Upper lobe of left lung (tissue), 6 donors: ENCODE data around the gene CPA3. TPM values are rescaled to one million over a fixed set of nuclear protein-coding genes. Genes with fewer than 3 reads are reported as not detected.

Experiments
- ATAC-seq, 2 donors: fragments of 200-7000 bp; cut with Tn5 transposase; one replicate each; pipeline ENCODE4 v1.9.1; 2022; ENCODE audit warnings: mild to moderate bottlenecking in 2 of 2, moderate library complexity in 2 of 2; ENCODE audit not compliant: low FRiP score in 2 of 2
- DNase-seq, 2 donors: peaks; one replicate each; pipeline ENCODE4 v3.0.0-alpha.2; 2019 to 2020
- H3K27ac ChIP-seq, 4 donors: fragments of 200-600 bp; sonication (generic); one replicate each; pipeline ENCODE4 v1.5.1; 2016 to 2019
- H3K27me3 ChIP-seq, 4 donors: fragments of 200-600 bp; sonication (generic); one replicate each; pipeline ENCODE4 v1.5.1; 2017 to 2019
- H3K36me3 ChIP-seq, 4 donors: fragments of 200-600 bp; sonication (generic); one replicate each; pipeline ENCODE4 v1.5.1; 2016 to 2019
- H3K4me1 ChIP-seq, 4 donors: fragments of 200-600 bp; sonication (generic); one replicate each; pipeline ENCODE4 v1.5.1; 2018 to 2019
- H3K4me3 ChIP-seq, 4 donors: fragments of 200-600 bp; sonication (generic); one replicate each; pipeline ENCODE4 v1.5.1; 2017 to 2019; ENCODE audit warnings: mild to moderate bottlenecking in 2 of 4, moderate library complexity in 1 of 4
- H3K9me3 ChIP-seq, 4 donors: fragments of 200-600 bp; sonication (generic); one replicate each; pipeline ENCODE4 v1.5.1; 2018 to 2019
- CTCF ChIP-seq, 6 experiments: fragments of 450-650 bp in 4 of 6; fragments of 200-600 bp in 2 of 6; sonication (generic) in 2 of 6; IDR thresholded peaks; one replicate each; pipeline ENCODE4 v1.5.1; 2016 to 2019; ENCODE audit warnings: antibody characterized with exemption in 6 of 6
- EP300 ChIP-seq, 4 donors: sonication (generic); formaldehyde crosslinking; IDR thresholded peaks; one replicate each; pipeline ENCODE4 v1.5.1; 2017; ENCODE audit warnings: antibody characterized with exemption in 4 of 4, control low read depth in 2 of 4
- POLR2A ChIP-seq, 4 donors: fragments of 450-650 bp; IDR thresholded peaks; one replicate each; pipeline ENCODE4 v1.5.1; 2016 to 2017; ENCODE audit warnings: antibody characterized with exemption in 4 of 4, mild to moderate bottlenecking in 2 of 4
- POLR2AphosphoS5 ChIP-seq, 2 donors: sonication (generic); formaldehyde crosslinking; IDR thresholded peaks; one replicate each; pipeline ENCODE4 v1.5.1; 2017; ENCODE audit warnings: antibody characterized with exemption in 2 of 2
- WGBS, 2 donors: methylation state at CpG; one replicate each; pipeline ENCODE4 v1.1.5; 2017 to 2018; 5-methylcytosine and 5-hydroxymethylcytosine counted together
- total RNA-seq, 6 donors: library from RNA; depleted of rRNA in 4 of 6; stranded (reverse); fragments of >200 nt in 4 of 6; gene quantifications; one replicate each; pipeline versions ENCODE4 v1.1.0 to v1.2.1, GENCODE V29; 2016 to 2021
- donor health status: DM: no; HTN: no; CAD: no; lungs with moderate emphysema.
- donor health status: DM: no; HTN: yes; CAD: no; lungs with severe emphysema.

Gene CPA3
- total RNA-seq, 6 donors from 2014 or later, result 3.4 to 63.2 (median 35.6) TPM

DNA sequence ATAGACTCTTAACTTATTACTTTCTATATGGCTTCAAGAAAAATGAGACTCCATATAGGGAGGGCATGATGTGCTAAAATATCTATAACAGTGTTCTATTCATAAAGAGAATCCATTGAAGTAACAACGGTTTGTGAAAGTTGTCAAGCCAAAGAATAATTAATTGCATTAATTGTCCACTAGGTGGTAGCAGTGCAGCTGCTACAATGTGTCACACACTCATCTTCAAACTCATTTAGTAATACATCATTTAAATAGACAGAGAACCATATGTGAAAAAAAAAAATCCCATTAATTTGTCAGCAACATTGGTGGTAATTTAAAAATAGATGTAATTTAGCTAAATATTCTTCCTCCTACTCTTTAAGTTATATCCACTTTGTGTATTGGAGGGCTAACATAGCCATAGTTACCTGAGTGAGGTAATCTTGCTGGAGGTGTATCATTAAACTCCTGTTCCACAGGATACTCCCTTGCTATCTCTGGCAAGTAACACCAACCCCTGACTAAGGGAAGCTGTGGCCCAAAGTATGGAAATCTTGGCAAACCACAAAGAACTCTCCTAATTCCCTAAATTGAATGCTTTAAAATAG, 3.7 kb upstream of the CPA3 start:
- ATAC-seq (peak in 1 of 2 donors; percentile 65), DNase-seq (no peak)
- H3K4me3 ChIP-seq, result no peak overlapping the region
- H3K4me1 ChIP-seq, result no peaks in the 10 kb centered on the region
- H3K27ac ChIP-seq, result no peak overlapping the region
- no peaks in the 10 kb centered on the region for H3K27me3 ChIP-seq
- peak; percentile 50 to 81 (median 67) for TF ChIP-seq CTCF (IDR thresholded peaks at IDR 0.05)
- TF ChIP-seq POLR2A (IDR thresholded peaks at IDR 0.05), result no peak
- no peaks in the 10 kb centered on the region for H3K9me3 ChIP-seq
- H3K36me3 ChIP-seq, result no peaks in the 10 kb centered on the region
- 0% methylated on average over 1 of the region's 1 CpG for WGBS, 2 donors

DNA sequence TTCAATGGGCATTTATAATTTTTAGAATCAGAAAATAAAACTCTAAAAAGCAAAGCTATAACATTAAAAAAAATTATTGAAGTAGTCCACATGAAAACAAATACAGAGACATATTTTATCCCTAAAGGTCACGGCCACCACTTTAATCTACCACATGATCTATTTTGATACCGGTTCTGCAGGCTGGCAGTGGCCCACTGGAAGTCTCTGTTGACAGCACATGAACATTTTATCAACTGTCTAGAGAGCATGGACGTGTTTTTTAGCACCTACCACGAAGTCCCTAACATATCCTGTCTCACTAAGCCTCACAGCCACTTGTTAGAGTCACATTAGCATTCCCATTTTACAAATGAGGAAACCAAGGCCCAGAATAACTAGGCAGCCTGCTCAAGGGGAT, 1.8 kb upstream of the CPA3 start:
- Histone ChIP-seq H3K4me1 (no peaks in the 10 kb centered on the region), H3K4me3 (no peak overlapping the region), H3K9me3 (no peaks in the 10 kb centered on the region), H3K27me3 (no peaks in the 10 kb centered on the region), H3K36me3 (no peaks in the 10 kb centered on the region), H3K27ac (no peak overlapping the region)
- WGBS, 2 donors, result 38 to 43% methylated on average over 4 of the region's 4 CpGs
- DNase-seq (no peak), ATAC-seq (no peak)
- no peak for TF ChIP-seq CTCF (IDR thresholded peaks at IDR 0.05)
- TF ChIP-seq EP300 (IDR thresholded peaks at IDR 0.05), result no peak
- no peak for TF ChIP-seq POLR2A (IDR thresholded peaks at IDR 0.05)
- TF ChIP-seq POLR2AphosphoS5 (IDR thresholded peaks at IDR 0.05), result no peak

GRCh38 chr3:148863814-148864213, 1.3 kb upstream of the CPA3 start:
- Histone ChIP-seq H3K4me3 (no peak overlapping the region), H3K4me1 (no peaks in the 10 kb centered on the region), H3K27ac (no peak overlapping the region), H3K27me3 (no peaks in the 10 kb centered on the region), H3K9me3 (no peaks in the 10 kb centered on the region), H3K36me3 (no peaks in the 10 kb centered on the region)
- DNase-seq, result no peak
- ATAC-seq, result no peak
- 54 to 64% methylated on average over 5 of the region's 5 CpGs for WGBS, 2 donors
- no peak for TF ChIP-seq POLR2AphosphoS5 (IDR thresholded peaks at IDR 0.05)
- no peak for TF ChIP-seq EP300 (IDR thresholded peaks at IDR 0.05)
- no peak for TF ChIP-seq POLR2A (IDR thresholded peaks at IDR 0.05)
- no peak for TF ChIP-seq CTCF (IDR thresholded peaks at IDR 0.05)

- 78 to 83% methylated on average over 4 of the region's 4 CpGs for WGBS, 2 donors
- DNase-seq, result no peak
Observed at GRCh38 chr3:148866261-148866660, 1.2 kb downstream of the CPA3 start.

DNA sequence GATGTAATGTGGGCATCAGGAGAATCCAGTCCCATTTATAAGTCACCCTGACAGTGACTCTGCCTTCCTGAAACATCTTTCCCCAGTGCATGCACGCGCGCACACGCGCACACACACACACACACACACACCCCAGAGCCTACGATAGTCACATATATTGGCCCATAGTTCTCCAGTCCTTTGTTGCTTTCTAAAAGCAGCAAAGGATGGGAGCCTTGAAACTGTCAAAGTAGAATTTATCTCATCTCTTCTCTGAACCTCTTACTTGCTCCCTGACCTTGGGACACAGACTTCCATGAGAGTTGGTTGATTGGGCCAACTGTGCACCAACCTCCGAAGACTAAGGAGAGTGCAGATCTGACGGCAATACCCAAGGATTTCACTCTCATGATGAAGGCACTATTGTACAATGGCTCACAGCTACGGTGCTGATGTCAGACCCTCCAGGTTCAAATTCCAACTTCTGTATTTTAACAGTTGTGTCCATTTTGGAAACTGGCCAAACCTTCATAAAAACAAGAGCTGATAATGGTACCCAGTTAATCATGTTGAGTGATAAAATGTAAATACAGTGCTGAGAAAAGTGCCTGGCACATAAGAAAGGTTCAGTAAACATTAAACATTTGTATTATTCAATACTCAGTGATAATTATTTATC, 8.3 kb downstream of the CPA3 start:
- ATAC-seq (no peak), DNase-seq (peak in 1 of 2 donors; percentile 18)
- no peak for TF ChIP-seq CTCF (IDR thresholded peaks at IDR 0.05)
- no peak for TF ChIP-seq POLR2A (IDR thresholded peaks at IDR 0.05)
- TF ChIP-seq POLR2AphosphoS5 (IDR thresholded peaks at IDR 0.05), result no peak
- TF ChIP-seq EP300 (IDR thresholded peaks at IDR 0.05), result no peak
- H3K4me3 ChIP-seq, result no peak overlapping the region
- H3K4me1 ChIP-seq, result no peaks in the 10 kb centered on the region
- WGBS, 2 donors, result 78 to 88% methylated on average over 9 of the region's 9 CpGs
- no peak overlapping the region for H3K27ac ChIP-seq
- no peaks in the 10 kb centered on the region for H3K36me3 ChIP-seq
- H3K9me3 ChIP-seq, result no peaks in the 10 kb centered on the region
- H3K27me3 ChIP-seq, result no peaks in the 10 kb centered on the region

More at GRCh38 chr3:148866261-148866660, 1.2 kb downstream of the CPA3 start:
- Histone ChIP-seq H3K4me1 (no peaks in the 10 kb centered on the region), H3K36me3 (no peaks in the 10 kb centered on the region), H3K27ac (no peak overlapping the region), H3K4me3 (no peak overlapping the region), H3K9me3 (no peaks in the 10 kb centered on the region), H3K27me3 (no peaks in the 10 kb centered on the region)
- TF ChIP-seq POLR2AphosphoS5 (IDR thresholded peaks at IDR 0.05) (no peak), POLR2A (IDR thresholded peaks at IDR 0.05) (no peak)
- ATAC-seq, result no peak
